Measurements from ENCODE around the gene ZNF275. TPM values are rescaled to one million over a fixed set of nuclear protein-coding genes. Genes with fewer than 3 reads are reported as not detected.
"Not testable (repeated sequence)": the region's sequence is repeated elsewhere in the genome, so short reads cannot be mapped to it uniquely, and the experiment has no call there.

The ZNF275 gene
- total RNA-seq, 2 experiments from 2014 or later = 11.3 to 11.5 TPM

DNA sequence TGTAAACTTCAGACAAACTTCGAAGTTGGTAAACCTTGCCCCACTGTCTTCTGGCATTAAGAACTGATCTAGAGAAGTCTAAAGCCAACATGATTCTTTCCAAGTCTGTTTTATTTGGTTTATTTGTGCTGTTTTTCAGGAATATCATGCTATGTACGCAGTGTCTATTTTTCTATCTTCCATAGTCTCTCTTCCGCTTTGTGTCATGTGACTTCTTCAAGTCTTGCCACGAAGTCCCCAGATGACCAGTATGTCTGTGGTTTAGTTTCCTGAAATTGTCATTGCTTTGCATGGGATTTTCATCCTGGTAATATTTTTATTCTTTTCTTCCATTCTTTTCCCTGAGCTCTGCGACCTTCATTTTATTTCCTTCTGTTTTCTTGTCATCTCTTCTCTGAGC lies 52.1 kb downstream of the ZNF275 start:
- CTCF ChIA-PET = interaction anchor here (1.7 kb wide), 1 partner anchor 13 kb away, joined by 4 read pairs; no protein-coding TSS in a partner anchor
- H3K27me3 Mint-ChIP-seq = no peaks in the 10 kb centered on the region

GRCh38 chrX:153387345-153387744 lies 53.4 kb downstream of the ZNF275 start:
- Mint-ChIP-seq H3K36me3 (no peaks in the 10 kb centered on the region), H3K4me3 (no peak overlapping the region), H3K27ac (no peak overlapping the region), H3K9me3 (no peaks in the 10 kb centered on the region), H3K4me1 (ENCODE audit: low read depth) (no peaks in the 10 kb centered on the region), H3K27me3 (no peaks in the 10 kb centered on the region)
- no peak for DNase-seq
- ChIA-PET POLR2A (interaction anchor here (0.6 kb wide), 1 partner anchor 293 kb away, joined by 3 read pairs; no protein-coding TSS in a partner anchor), CTCF (no interaction called here)
- intact Hi-C loops (cut with micrococcal nuclease) = no loop called here

More for the DNA sequence above, 52.1 kb downstream of the ZNF275 start:
- no peak for DNase-seq
- intact Hi-C loops (cut with micrococcal nuclease) = no loop called here
- POLR2A ChIA-PET = no interaction called here
- no peak overlapping the region for H3K4me3 Mint-ChIP-seq
- no peaks in the 10 kb centered on the region for H3K36me3 Mint-ChIP-seq
- no peaks in the 10 kb centered on the region for H3K4me1 Mint-ChIP-seq (ENCODE audit: low read depth)
- no peaks in the 10 kb centered on the region for H3K9me3 Mint-ChIP-seq
- no peak overlapping the region for H3K27ac Mint-ChIP-seq

- H3K9me3 Mint-ChIP-seq = no peaks in the 10 kb centered on the region
- H3K27ac Mint-ChIP-seq = no peak overlapping the region
- H3K36me3 Mint-ChIP-seq = no peaks in the 10 kb centered on the region
- no peak overlapping the region for H3K4me3 Mint-ChIP-seq
- POLR2A ChIA-PET = interaction anchor here (0.6 kb wide), 1 partner anchor 292 kb away, joined by 3 read pairs; no protein-coding TSS in a partner anchor
- no peaks in the 10 kb centered on the region for H3K27me3 Mint-ChIP-seq
- intact Hi-C loops (cut with micrococcal nuclease) = no loop called here
- CTCF ChIA-PET = no interaction called here
- DNase-seq = no peak
- no peaks in the 10 kb centered on the region for H3K4me1 Mint-ChIP-seq (ENCODE audit: low read depth)
Measured at GRCh38 chrX:153387987-153388721, 54.2 kb downstream of the ZNF275 start.

DNA sequence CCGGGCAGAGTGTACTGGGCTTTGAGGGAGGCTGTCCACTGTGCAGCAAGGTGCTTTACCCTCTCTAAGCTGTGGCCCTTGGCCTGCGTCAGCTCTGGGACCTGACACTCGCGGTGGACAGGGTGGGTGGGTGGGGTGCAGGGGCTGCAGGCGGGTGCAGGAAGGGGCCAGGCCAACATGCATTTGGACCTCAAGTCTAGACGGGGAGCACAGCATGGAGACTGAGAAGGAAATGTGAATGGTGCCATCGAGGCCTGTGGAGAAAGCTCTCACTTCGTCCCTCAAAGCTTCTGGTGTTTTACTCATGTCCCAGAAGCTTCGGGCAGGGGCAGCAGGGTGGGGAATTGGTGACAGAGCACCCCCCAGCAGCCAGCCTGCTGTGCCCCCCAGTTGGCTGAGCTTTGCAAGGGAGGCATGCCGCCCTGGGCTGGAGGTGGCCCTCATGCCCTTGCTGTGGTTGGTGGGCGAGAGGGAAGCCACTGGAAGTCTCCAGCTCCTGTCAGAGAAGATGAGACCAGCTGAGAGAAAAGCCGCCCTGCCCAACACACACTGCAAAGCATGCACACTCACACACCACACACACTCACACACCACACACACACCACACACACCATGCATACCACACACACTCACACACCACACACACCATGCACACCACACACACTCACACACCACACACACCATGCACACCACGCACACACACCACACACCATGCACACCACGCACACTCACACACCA lies 54.9 kb downstream of the ZNF275 start:
- Mint-ChIP-seq H3K9me3 (no peaks in the 10 kb centered on the region), H3K4me1 (ENCODE audit: low read depth) (no peaks in the 10 kb centered on the region), H3K36me3 (no peaks in the 10 kb centered on the region), H3K27ac (no peak overlapping the region), H3K4me3 (no peak overlapping the region), H3K27me3 (no peaks in the 10 kb centered on the region)
- intact Hi-C loops (cut with micrococcal nuclease) = no loop called here
- POLR2A ChIA-PET = no interaction called here
- CTCF ChIA-PET = no interaction called here
- no peak for DNase-seq

GRCh38 chrX:153389460-153389768 lies 55.5 kb downstream of the ZNF275 start:
- H3K27ac Mint-ChIP-seq; H3K4me3 Mint-ChIP-seq; H3K36me3 Mint-ChIP-seq; H3K27me3 Mint-ChIP-seq; intact Hi-C loops (cut with micrococcal nuclease); DNase-seq; POLR2A ChIA-PET; H3K4me1 Mint-ChIP-seq (ENCODE audit: low read depth); H3K9me3 Mint-ChIP-seq; CTCF ChIA-PET: not testable (repeated sequence)

DNA sequence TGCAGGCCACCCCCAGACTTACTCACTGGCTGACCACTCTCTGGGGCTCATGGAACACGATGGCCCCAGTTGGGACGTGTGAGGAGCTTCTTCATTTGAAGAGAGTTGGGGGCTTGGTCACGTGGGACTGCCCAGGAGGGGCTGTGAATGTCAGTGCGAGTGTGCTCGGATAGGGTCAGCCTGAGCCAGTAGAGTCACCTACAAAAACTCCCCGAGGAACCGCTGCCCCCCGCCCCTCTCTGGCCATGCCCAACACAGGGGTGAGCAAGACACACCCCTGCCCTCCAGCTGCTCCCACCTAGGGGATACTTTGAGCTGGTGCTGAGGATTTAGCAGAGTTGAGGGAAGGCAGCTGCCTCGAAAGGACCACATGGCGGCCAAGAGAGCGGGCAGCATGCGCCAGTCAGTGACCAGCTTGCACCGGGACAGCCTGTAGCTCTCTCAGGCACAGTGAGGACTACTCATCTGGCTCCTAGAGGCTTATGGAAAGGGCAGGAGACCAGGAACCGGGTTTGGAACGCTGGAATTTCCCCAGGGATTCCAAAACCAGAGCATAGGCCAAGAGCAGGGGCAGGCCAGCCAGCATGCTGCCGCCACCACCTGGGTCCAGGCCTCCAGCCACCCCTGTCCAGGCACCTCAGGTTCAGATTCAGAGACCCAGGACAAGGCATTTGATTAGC lies 58.8 kb downstream of the ZNF275 start:
- POLR2A ChIA-PET = no interaction called here
- intact Hi-C loops (cut with micrococcal nuclease) = no loop called here
- Mint-ChIP-seq H3K4me3 (no peak overlapping the region), H3K9me3 (no peaks in the 10 kb centered on the region), H3K27me3 (no peaks in the 10 kb centered on the region), H3K4me1 (ENCODE audit: low read depth) (peaks cover 5% of the 10 kb centered on the region), H3K27ac (no peak overlapping the region), H3K36me3 (no peaks in the 10 kb centered on the region)
- CTCF ChIA-PET = no interaction called here
- no peak for DNase-seq

GRCh38 chrX:153394612-153395011 lies 60.7 kb downstream of the ZNF275 start:
- POLR2A ChIA-PET = no interaction called here
- H3K9me3 Mint-ChIP-seq = no peaks in the 10 kb centered on the region
- CTCF ChIA-PET = no interaction called here
- no peaks in the 10 kb centered on the region for H3K36me3 Mint-ChIP-seq
- no peak overlapping the region for H3K27ac Mint-ChIP-seq
- H3K4me1 Mint-ChIP-seq (ENCODE audit: low read depth) = peaks cover 5% of the 10 kb centered on the region
- intact Hi-C loops (cut with micrococcal nuclease) = no loop called here
- no peaks in the 10 kb centered on the region for H3K27me3 Mint-ChIP-seq
- no peak overlapping the region for H3K4me3 Mint-ChIP-seq
- DNase-seq = no peak

DNA sequence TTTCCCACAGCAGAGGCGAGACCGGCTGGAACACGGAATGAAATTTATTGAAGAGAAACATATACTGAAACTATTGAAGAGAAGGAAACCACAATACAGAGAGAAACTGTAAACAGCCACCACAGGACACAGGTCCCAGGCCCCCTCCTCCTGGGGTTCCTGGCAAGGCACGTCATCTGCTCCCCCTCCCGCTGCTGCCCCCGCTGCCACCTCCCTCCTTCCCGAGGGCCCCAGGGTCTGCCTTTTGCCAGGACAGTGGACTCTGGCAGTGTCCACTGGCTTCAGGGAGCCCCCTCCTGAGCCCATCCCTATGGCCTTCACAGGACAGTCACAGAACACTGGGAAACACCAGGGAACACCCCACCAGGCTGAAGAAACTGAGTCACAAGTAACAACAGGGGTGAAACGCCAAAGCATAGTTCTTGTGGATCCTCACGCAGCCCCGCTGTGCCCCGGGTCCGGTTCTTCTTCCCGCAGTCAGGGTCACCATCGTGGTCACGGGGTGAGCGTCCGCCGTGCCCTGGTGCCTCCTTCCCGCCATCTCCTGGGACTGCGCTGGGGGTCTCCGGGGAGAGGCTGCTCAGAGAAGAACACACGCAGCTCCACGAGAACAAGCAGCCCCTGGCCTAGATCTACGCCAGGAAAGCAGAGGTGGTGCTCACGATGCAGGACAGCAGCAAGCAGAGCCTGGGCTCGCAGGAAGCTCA lies 61.8 kb downstream of the ZNF275 start:
- intact Hi-C loops (cut with micrococcal nuclease) = no loop called here
- ChIA-PET CTCF (no interaction called here), POLR2A (no interaction called here)
- Mint-ChIP-seq H3K4me1 (ENCODE audit: low read depth) (peaks cover 5% of the 10 kb centered on the region), H3K4me3 (no peak overlapping the region), H3K27me3 (no peaks in the 10 kb centered on the region), H3K27ac (no peak overlapping the region), H3K36me3 (no peaks in the 10 kb centered on the region), H3K9me3 (no peaks in the 10 kb centered on the region)
- no peak for DNase-seq

- H3K9me3 Mint-ChIP-seq = no peaks in the 10 kb centered on the region
- H3K4me1 Mint-ChIP-seq (ENCODE audit: low read depth) = peaks cover 5% of the 10 kb centered on the region
- no peaks in the 10 kb centered on the region for H3K36me3 Mint-ChIP-seq
Measured at GRCh38 chrX:153396320-153397195, 62.6 kb downstream of the ZNF275 start.

GRCh38 chrX:153397256-153397960 lies 63.5 kb downstream of the ZNF275 start:
- ChIA-PET CTCF (no interaction called here), POLR2A (no interaction called here)
- intact Hi-C loops (cut with micrococcal nuclease) = no loop called here
- Mint-ChIP-seq H3K4me3 (no peak overlapping the region), H3K27ac (no peak overlapping the region), H3K4me1 (ENCODE audit: low read depth) (peaks cover 5% of the 10 kb centered on the region), H3K36me3 (no peaks in the 10 kb centered on the region), H3K27me3 (no peaks in the 10 kb centered on the region), H3K9me3 (no peaks in the 10 kb centered on the region)
- DNase-seq = no peak

More at GRCh38 chrX:153396320-153397195, 62.6 kb downstream of the ZNF275 start:
- Mint-ChIP-seq H3K4me3 (no peak overlapping the region), H3K27me3 (no peaks in the 10 kb centered on the region), H3K27ac (no peak overlapping the region)
- CTCF ChIA-PET = no interaction called here
- intact Hi-C loops (cut with micrococcal nuclease) = no loop called here
- POLR2A ChIA-PET = no interaction called here
- no peak for DNase-seq

DNA sequence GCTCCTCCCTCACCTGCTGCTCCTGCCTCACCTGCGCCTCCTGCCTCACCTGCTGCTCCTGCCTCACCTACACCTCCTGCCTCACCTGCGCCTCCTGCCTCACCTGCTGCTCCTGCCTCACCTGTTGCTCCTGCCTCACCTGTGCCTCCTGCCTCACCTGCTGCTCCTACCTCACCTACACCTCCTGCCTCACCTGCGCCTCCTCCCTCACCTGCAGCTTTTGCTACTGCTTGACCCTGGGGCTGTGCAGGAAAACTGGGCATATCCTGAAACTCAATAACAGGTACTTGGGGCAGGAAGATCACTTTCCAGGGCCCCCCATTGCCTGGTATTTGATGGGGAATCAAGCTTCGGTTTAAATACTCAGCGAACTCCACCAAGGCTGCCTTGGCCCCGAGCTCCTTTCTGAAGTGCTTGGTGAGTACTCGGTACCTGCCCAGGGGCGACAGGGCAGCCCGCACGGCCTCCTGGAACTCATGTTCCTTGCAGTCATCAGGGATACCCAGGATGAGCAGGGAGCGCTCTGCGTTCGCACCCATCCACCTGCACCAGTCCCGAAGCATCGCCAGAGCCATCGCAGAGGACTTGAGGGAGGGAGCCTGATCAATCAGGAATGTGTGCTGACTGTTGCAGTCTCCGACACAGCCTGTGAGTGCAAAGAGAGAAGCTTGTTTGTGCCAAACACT lies 64.5 kb downstream of the ZNF275 start:
- peaks cover 5% of the 10 kb centered on the region for H3K4me1 Mint-ChIP-seq (ENCODE audit: low read depth)

More for the DNA sequence above, 64.5 kb downstream of the ZNF275 start:
- POLR2A ChIA-PET = no interaction called here
- Mint-ChIP-seq H3K36me3 (no peaks in the 10 kb centered on the region), H3K27me3 (no peaks in the 10 kb centered on the region), H3K4me3 (no peak overlapping the region), H3K9me3 (no peaks in the 10 kb centered on the region), H3K27ac (no peak overlapping the region)
- CTCF ChIA-PET = interaction anchor here (0.7 to 1.2 kb wide), 3 partner anchors 13 to 580 kb away, joined by 3 to 4 read pairs (median 3); no protein-coding TSS in a partner anchor
- no peak for DNase-seq
- intact Hi-C loops (cut with micrococcal nuclease) = no loop called here
